ENCODE measurements around the gene TOR1AIP1. TPM values are rescaled to one million over a fixed set of nuclear protein-coding genes. Genes with fewer than 3 reads are reported as not detected.

TOR1AIP1 gene
- total RNA-seq, 1 donor from 2014 or later = 20.3 TPM

GRCh38 chr1:179875596-179876299 is 6.3 kb upstream of the TOR1AIP1 start:
- DNase-seq (ENCODE audit: low spot score in 2 of 2, unreplicated experiment in 2 of 2) = no peak
- peaks cover 10% of the 10 kb centered on the region for H3K36me3 Mint-ChIP-seq
- peaks cover 34% of the 10 kb centered on the region for H3K4me1 Mint-ChIP-seq
- peak overlapping the region; percentile 98 for H3K4me3 Mint-ChIP-seq
- H3K9me3 Mint-ChIP-seq = no peaks in the 10 kb centered on the region
- TF ChIP-seq CTCF (IDR thresholded peaks at IDR 0.05; ENCODE audit: unreplicated experiment) = no peak
- peak overlapping the region; percentile 69 for H3K27ac Mint-ChIP-seq
- no peaks in the 10 kb centered on the region for H3K27me3 Mint-ChIP-seq (ENCODE audit: low read depth)

- no peak for DNase-seq (ENCODE audit: low spot score in 2 of 2, unreplicated experiment in 2 of 2)
- no peak for TF ChIP-seq CTCF (IDR thresholded peaks at IDR 0.05; ENCODE audit: unreplicated experiment)
- no peaks in the 10 kb centered on the region for H3K27me3 Mint-ChIP-seq (ENCODE audit: low read depth)
- H3K27ac Mint-ChIP-seq = peak overlapping the region; percentile 93
- peaks cover 10% of the 10 kb centered on the region for H3K36me3 Mint-ChIP-seq
- peak overlapping the region; percentile 98 for H3K4me3 Mint-ChIP-seq
- no peaks in the 10 kb centered on the region for H3K9me3 Mint-ChIP-seq
- peaks cover 35% of the 10 kb centered on the region for H3K4me1 Mint-ChIP-seq
Measured at GRCh38 chr1:179876300-179876715, 5.8 kb upstream of the TOR1AIP1 start.

DNA sequence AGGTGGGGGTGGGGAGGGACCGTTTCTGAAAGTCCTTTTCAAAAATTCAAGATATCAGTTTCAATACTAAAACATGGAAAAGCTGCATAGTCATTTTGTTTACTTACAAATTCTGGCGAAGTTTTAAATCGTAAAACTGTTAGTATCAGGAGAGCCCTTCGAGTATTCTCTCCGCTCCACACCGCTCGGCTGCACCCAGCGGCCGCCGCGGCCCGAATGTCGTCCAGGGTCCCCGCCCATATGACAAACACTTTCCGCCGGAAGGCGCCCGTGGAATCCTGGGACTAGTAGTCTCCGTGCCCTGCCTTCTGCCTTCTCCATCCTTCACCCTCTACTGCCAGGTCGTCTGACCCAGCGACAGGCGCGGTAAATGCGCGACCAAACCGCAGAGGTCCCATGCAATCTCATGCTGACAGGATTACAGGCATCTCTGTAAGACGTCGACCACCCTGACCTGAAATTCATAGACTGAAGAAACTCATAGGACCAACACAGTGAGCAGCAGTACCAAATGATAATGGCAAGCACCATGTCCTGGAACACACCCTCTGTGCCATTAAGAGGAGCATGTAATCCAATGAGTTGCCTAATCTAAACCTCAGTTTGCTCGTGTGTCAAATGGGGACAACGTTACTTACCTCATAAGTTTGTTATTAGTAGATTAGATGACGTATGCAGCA is 4.4 kb upstream of the TOR1AIP1 start, which contains the start of gene TOR1AIP2:
Gene TOR1AIP2, minus strand, starts transcription at position 218 of the 680 bp plus-strand sequence. CDS start 25,138 bp downstream, outside the sequence.
- DNase-seq (ENCODE audit: low spot score in 2 of 2, unreplicated experiment in 2 of 2) = peak; percentile 59 to 81
- no peaks in the 10 kb centered on the region for H3K9me3 Mint-ChIP-seq
- TF ChIP-seq CTCF (IDR thresholded peaks at IDR 0.05; ENCODE audit: unreplicated experiment) = no peak
- peak within 1 kb of the TSS; percentile 98 for H3K27ac Mint-ChIP-seq
- peak within 1 kb of the TSS; percentile 98 for H3K4me3 Mint-ChIP-seq
- peaks cover 36% of the 10 kb centered on the region for H3K4me1 Mint-ChIP-seq
- H3K27me3 Mint-ChIP-seq (ENCODE audit: low read depth) = no peaks in the 10 kb centered on the region
- H3K36me3 Mint-ChIP-seq = peaks cover 9% of the 10 kb centered on the region

DNA sequence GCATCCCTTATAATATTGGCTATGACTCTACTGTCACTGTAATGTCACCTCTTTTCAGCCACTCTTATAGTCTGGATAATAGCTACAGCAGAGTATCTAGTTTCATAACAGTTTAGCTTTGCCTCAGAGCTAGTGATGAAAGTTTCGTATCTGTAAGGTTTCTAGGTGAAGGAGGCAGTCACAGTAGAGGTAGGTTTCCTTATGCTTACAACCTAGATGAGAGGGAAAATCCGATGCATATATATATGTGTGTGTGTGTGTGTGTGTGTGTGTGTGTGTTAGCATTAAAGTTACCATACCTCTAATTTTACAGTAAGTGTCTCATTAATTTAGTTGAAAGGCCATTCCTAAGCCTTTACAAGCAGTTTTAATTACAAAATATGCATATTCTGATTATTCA is 2.3 kb upstream of the TOR1AIP1 start:
- Mint-ChIP-seq H3K27me3 (ENCODE audit: low read depth) (no peaks in the 10 kb centered on the region), H3K4me3 (no peak overlapping the region), H3K36me3 (peaks cover 4% of the 10 kb centered on the region), H3K9me3 (no peaks in the 10 kb centered on the region), H3K4me1 (peaks cover 46% of the 10 kb centered on the region), H3K27ac (no peak overlapping the region)
- TF ChIP-seq CTCF (IDR thresholded peaks at IDR 0.05; ENCODE audit: unreplicated experiment) = no peak
- DNase-seq (ENCODE audit: low spot score in 2 of 2, unreplicated experiment in 2 of 2) = no peak

DNA sequence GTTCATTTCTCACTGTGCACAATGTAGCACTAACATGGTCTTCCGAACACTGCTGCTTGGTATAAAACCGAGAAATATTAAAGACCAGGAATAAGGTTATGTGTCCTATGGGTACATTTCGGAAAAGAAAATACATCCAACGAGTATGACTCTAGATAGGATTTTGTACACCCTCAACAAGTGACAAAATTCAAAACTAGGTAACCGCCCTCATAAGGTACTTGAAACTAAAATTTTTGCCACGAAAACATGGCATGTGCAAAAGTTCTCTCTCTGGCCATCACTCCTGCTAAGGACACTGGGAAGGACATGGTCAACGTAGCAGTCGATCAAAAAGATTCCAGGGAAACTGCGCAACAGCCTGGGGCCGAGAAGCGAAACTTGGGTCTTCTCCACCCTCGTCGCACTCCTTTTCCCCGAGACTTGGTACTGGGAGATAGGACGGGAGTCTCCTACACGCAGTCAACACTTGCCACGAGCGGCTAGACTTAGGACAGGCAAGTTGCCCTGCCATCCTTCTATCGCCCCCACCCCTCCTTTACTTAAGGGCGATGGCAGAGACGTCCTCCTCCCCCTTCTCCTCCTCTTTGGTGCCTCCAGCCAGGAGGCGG is 338 bp upstream of the TOR1AIP1 start:
- H3K27ac Mint-ChIP-seq = peak overlapping the region; percentile 100
- H3K36me3 Mint-ChIP-seq = peaks cover 8% of the 10 kb centered on the region
- no peaks in the 10 kb centered on the region for H3K9me3 Mint-ChIP-seq
- peak overlapping the region; percentile 91 for H3K4me3 Mint-ChIP-seq
- peaks cover 36% of the 10 kb centered on the region for H3K4me1 Mint-ChIP-seq
- no peaks in the 10 kb centered on the region for H3K27me3 Mint-ChIP-seq (ENCODE audit: low read depth)
- TF ChIP-seq CTCF (IDR thresholded peaks at IDR 0.05; ENCODE audit: unreplicated experiment) = no peak
- no peak for DNase-seq (ENCODE audit: low spot score in 2 of 2, unreplicated experiment in 2 of 2)

Measured in mesothelial cell of epicardium (in vitro differentiated cells).